Retinal pigment epithelial cell (primary cell): ENCODE data around the gene VAMP3.

Experiments used
- DNase-seq: peaks from one replicate; pipeline ENCODE4 v3.0.0-alpha.2; 2010; ENCODE audit warnings: low read depth
- H3K4me3 ChIP-seq: 2 replicates; pipeline ENCODE4 v1.5.1; 2011; ENCODE audit warnings: mild to moderate bottlenecking, low read length, control low read depth, moderate library complexity
- CTCF ChIP-seq: conservative IDR thresholded peaks from 2 replicates; pipeline ENCODE4 v1.5.1; 2011; ENCODE audit warnings: low read depth, low read length, control low read depth, inconsistent platforms

Gene VAMP3

GRCh38 chr1:7826363-7826762, 55.3 kb downstream of the VAMP3 start:
- no peak for TF ChIP-seq CTCF
- H3K4me3 ChIP-seq: no peak overlapping the region
- DNase-seq: no peak

GRCh38 chr1:7827126-7827955, 56.2 kb downstream of the VAMP3 start:
- TF ChIP-seq CTCF: no peak
- H3K4me3 ChIP-seq: no peak overlapping the region
- DNase-seq: no peak
